Glutamatergic neuron (in vitro differentiated cells): ENCODE measurements around the gene EPHA6. TPM values are rescaled to one million over a fixed set of nuclear protein-coding genes. Genes with fewer than 3 reads are reported as not detected.

Experiments
- DNase-seq: peaks from one replicate; pipeline ENCODE4 v3.0.0; 2022
- H3K27ac Mint-ChIP-seq: one replicate; pipeline ENCODE4 v1.8.0; 2020; ENCODE audit warnings: mild to moderate bottlenecking, mixed read lengths, inconsistent platforms; ENCODE audit not compliant: unreplicated experiment
- H3K27me3 Mint-ChIP-seq: one replicate; pipeline ENCODE4 v1.8.0; 2020; ENCODE audit warnings: mild to moderate bottlenecking, moderate library complexity, mixed read lengths, inconsistent platforms; ENCODE audit not compliant: unreplicated experiment
- H3K36me3 Mint-ChIP-seq: one replicate; pipeline ENCODE4 v1.8.0; 2020; ENCODE audit warnings: mild to moderate bottlenecking, mixed read lengths, inconsistent platforms; ENCODE audit not compliant: unreplicated experiment
- H3K4me1 Mint-ChIP-seq: one replicate; pipeline ENCODE4 v1.8.0; 2020; ENCODE audit warnings: mild to moderate bottlenecking, low read depth, mixed read lengths, inconsistent platforms; ENCODE audit not compliant: unreplicated experiment
- H3K4me3 Mint-ChIP-seq: one replicate; pipeline ENCODE4 v1.8.0; 2020; ENCODE audit warnings: mild to moderate bottlenecking, mixed read lengths, inconsistent platforms; ENCODE audit not compliant: unreplicated experiment
- H3K9me3 Mint-ChIP-seq: one replicate; pipeline ENCODE4 v1.8.0; 2020; ENCODE audit warnings: mild to moderate bottlenecking, moderate library complexity, mixed read lengths, inconsistent platforms; ENCODE audit not compliant: unreplicated experiment
- CTCF ChIP-seq: fragments of 200-600 bp; sonication (generic); IDR thresholded peaks from one replicate; pipeline ENCODE4 v1.5.0; 2021; ENCODE audit not compliant: partially characterized antibody, unreplicated experiment
- total RNA-seq: library from RNA; stranded (reverse); fragmentation: NEBNext Ultra II Directional; extraction: Animal tissue kit (Norgen Biotek cat#: 25700); gene quantifications from one replicate; pipeline ENCODE4 v1.2.1, GENCODE V29; 2021; ENCODE audit not compliant: unreplicated experiment

The EPHA6 gene
- total RNA-seq, 1 donor from 2014 or later = 9.0 TPM

GRCh38 chr3:97177242-97177641, 362.8 kb downstream of the EPHA6 start:
- Mint-ChIP-seq H3K4me3 (no peak overlapping the region), H3K27ac (no peak overlapping the region), H3K4me1 (no peaks in the 10 kb centered on the region), H3K9me3 (no peaks in the 10 kb centered on the region), H3K36me3 (peaks cover 7% of the 10 kb centered on the region), H3K27me3 (peaks cover 2% of the 10 kb centered on the region)
- TF ChIP-seq CTCF = no peak
- DNase-seq = no peak

DNA sequence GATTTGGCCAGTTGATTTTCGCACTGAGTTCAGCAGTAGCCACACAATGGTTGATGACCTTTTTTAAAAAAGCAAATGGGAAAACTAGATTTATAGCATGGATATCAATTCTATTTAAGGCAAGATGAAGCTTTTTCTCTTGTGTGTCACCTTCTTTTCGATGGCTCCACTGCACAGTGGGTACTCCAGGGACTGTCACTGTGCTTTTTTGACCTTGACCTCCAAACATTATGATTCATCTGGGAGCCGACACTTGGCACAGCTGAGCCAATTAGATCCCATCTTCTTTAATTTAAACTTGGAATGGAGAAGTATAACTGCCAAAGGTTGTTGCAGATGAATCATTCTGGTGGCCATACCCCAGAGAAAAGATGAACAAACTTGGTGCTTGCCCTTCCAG, 367.3 kb downstream of the EPHA6 start:
- TF ChIP-seq CTCF = no peak
- Mint-ChIP-seq H3K9me3 (no peaks in the 10 kb centered on the region), H3K36me3 (peaks cover 7% of the 10 kb centered on the region), H3K4me1 (no peaks in the 10 kb centered on the region), H3K27me3 (peaks cover 2% of the 10 kb centered on the region), H3K27ac (no peak overlapping the region), H3K4me3 (no peak overlapping the region)
- no peak for DNase-seq

GRCh38 chr3:97187771-97188170, 373.4 kb downstream of the EPHA6 start:
- Mint-ChIP-seq H3K36me3 (no peaks in the 10 kb centered on the region), H3K4me1 (no peaks in the 10 kb centered on the region), H3K4me3 (no peak overlapping the region), H3K9me3 (no peaks in the 10 kb centered on the region), H3K27ac (no peak overlapping the region), H3K27me3 (no peaks in the 10 kb centered on the region)
- no peak for TF ChIP-seq CTCF
- no peak for DNase-seq

GRCh38 chr3:97189835-97190234, 375.4 kb downstream of the EPHA6 start:
- no peak for DNase-seq
- Mint-ChIP-seq H3K27me3 (no peaks in the 10 kb centered on the region), H3K4me3 (no peak overlapping the region), H3K27ac (no peak overlapping the region), H3K4me1 (no peaks in the 10 kb centered on the region), H3K9me3 (no peaks in the 10 kb centered on the region), H3K36me3 (no peaks in the 10 kb centered on the region)
- no peak for TF ChIP-seq CTCF

GRCh38 chr3:97197083-97197482, 382.7 kb downstream of the EPHA6 start:
- Mint-ChIP-seq H3K27me3 (no peaks in the 10 kb centered on the region), H3K4me1 (no peaks in the 10 kb centered on the region), H3K4me3 (no peak overlapping the region), H3K27ac (no peak overlapping the region), H3K9me3 (no peaks in the 10 kb centered on the region), H3K36me3 (no peaks in the 10 kb centered on the region)
- no peak for DNase-seq
- no peak for TF ChIP-seq CTCF
